Measurements from ENCODE around the gene NANOS3.

GRCh38 chr19:13868663-13869062, 8.3 kb upstream of the NANOS3 start:
- TF ChIP-seq, protein P1, sequence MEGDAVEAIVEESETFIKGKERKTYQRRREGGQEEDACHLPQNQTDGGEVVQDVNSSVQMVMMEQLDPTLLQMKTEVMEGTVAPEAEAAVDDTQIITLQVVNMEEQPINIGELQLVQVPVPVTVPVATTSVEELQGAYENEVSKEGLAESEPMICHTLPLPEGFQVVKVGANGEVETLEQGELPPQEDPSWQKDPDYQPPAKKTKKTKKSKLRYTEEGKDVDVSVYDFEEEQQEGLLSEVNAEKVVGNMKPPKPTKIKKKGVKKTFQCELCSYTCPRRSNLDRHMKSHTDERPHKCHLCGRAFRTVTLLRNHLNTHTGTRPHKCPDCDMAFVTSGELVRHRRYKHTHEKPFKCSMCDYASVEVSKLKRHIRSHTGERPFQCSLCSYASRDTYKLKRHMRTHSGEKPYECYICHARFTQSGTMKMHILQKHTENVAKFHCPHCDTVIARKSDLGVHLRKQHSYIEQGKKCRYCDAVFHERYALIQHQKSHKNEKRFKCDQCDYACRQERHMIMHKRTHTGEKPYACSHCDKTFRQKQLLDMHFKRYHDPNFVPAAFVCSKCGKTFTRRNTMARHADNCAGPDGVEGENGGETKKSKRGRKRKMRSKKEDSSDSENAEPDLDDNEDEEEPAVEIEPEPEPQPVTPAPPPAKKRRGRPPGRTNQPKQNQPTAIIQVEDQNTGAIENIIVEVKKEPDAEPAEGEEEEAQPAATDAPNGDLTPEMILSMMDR (IDR thresholded peaks at IDR 0.05), result no peak
- no peak for TF ChIP-seq POLR2AphosphoS5 (IDR thresholded peaks at IDR 0.05)

Data from sigmoid colon (tissue), 4 donors.